ENCODE results near the gene CHMP6. TPM values are rescaled to one million over a fixed set of nuclear protein-coding genes. Genes with fewer than 3 reads are reported as not detected.
"Not testable (repeated sequence)": the region's sequence is repeated elsewhere in the genome, so short reads cannot be mapped to it uniquely, and the experiment has no call there.

The CHMP6 gene
- total RNA-seq, 2 experiments from 2014 or later, result 15.9 to 19.4 TPM

DNA sequence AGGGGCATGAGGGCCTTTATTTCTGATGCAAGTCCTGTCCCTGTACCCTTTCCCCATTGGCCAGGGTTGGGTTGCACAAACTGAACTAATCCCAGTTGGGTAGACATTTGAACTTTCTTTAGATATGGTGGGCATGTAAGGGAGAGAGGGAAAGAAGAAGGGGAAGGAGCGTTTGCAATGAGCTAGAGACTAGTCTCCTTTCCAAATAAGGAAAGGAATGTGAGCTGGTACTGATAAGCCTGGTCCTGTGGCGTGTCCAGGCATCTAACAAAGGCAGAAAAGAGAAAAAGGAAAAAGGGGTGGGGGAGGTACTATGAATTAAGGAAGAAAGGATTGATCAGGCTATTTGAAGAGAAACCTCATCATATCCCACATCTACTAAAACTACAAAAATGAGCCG lies 20.3 kb downstream of the CHMP6 start:
- DNase-seq (no peak), ATAC-seq (no peak)
- intact Hi-C loops (cut with DNase I, micrococcal nuclease), result no loop called here
- Mint-ChIP-seq H3K27ac (no peak overlapping the region), H3K36me3 (ENCODE audit: low read depth) (peaks cover 4% of the 10 kb centered on the region), H3K27me3 (peaks cover 2% of the 10 kb centered on the region), H3K9me3 (ENCODE audit: low read depth) (peaks cover 9% of the 10 kb centered on the region), H3K4me1 (no peaks in the 10 kb centered on the region), H3K4me3 (no peak overlapping the region)
- CTCF ChIA-PET, result interaction anchor here (0.8 to 0.9 kb wide), 3 partner anchors 8 to 23 kb away, joined by 3 read pairs; no protein-coding TSS in a partner anchor
- POLR2A ChIA-PET, result interaction anchor here (0.7 kb wide), 1 partner anchor 64 kb away, joined by 3 read pairs; no protein-coding TSS in a partner anchor

GRCh38 chr17:81012574-81013447 lies 21.2 kb downstream of the CHMP6 start:
- peaks cover 3% of the 10 kb centered on the region for H3K4me1 Mint-ChIP-seq
- H3K27me3 Mint-ChIP-seq, result no peaks in the 10 kb centered on the region
- peaks cover 10% of the 10 kb centered on the region for H3K9me3 Mint-ChIP-seq (ENCODE audit: low read depth)
- intact Hi-C loops (cut with DNase I, micrococcal nuclease), result no loop called here
- CTCF ChIA-PET, result interaction anchor here (0.5 to 0.8 kb wide), 3 partner anchors 11 to 761 kb away, joined by 3 read pairs; no protein-coding TSS in a partner anchor
- H3K4me3 Mint-ChIP-seq, result no peak overlapping the region
- peaks cover 4% of the 10 kb centered on the region for H3K36me3 Mint-ChIP-seq (ENCODE audit: low read depth)
- DNase-seq (no peak), ATAC-seq (no peak)
- H3K27ac Mint-ChIP-seq, result no peak overlapping the region
- POLR2A ChIA-PET, result no interaction called here

DNA sequence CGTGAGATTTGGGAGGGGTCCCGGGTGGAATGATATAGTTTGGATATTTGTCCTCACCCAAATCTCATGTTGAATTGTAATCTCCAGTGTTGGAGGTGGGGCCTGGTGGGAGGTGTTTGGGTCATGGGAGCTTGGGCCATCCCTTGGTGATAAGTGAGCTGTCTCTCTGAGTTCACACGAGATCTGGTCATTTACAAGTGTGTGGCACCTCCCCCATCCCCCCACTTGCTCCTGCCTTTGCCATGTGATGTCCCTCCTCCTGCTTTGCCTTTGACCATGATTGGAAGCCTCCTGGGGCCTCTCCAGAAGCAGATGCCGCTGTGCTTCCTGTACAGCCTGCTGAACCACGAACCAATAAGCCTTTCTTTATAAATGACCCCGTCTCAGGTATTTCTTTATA lies 22.0 kb downstream of the CHMP6 start:
- no peak for ATAC-seq
- intact Hi-C loops (cut with DNase I, micrococcal nuclease), result no loop called here
- ChIA-PET CTCF (interaction anchor here (0.7 kb wide), 1 partner anchor 532 kb away, joined by 3 read pairs; no protein-coding TSS in a partner anchor), POLR2A (no interaction called here)
- Mint-ChIP-seq H3K27ac (no peak overlapping the region), H3K36me3 (ENCODE audit: low read depth) (peaks cover 4% of the 10 kb centered on the region), H3K27me3 (no peaks in the 10 kb centered on the region), H3K4me1 (peaks cover 11% of the 10 kb centered on the region), H3K4me3 (no peak overlapping the region), H3K9me3 (ENCODE audit: low read depth) (peaks cover 10% of the 10 kb centered on the region)
- no peak for DNase-seq

GRCh38 chr17:81015136-81015535 lies 23.5 kb downstream of the CHMP6 start:
- Mint-ChIP-seq H3K36me3 (ENCODE audit: low read depth) (peaks cover 4% of the 10 kb centered on the region), H3K27ac (no peak overlapping the region), H3K27me3 (no peaks in the 10 kb centered on the region), H3K4me1 (peaks cover 17% of the 10 kb centered on the region), H3K4me3 (no peak overlapping the region), H3K9me3 (ENCODE audit: low read depth) (peaks cover 10% of the 10 kb centered on the region)
- ChIA-PET CTCF (interaction anchor here (0.6 to 1.3 kb wide), 4 partner anchors 8 to 83 kb away, joined by 3 to 5 read pairs (median 4); no protein-coding TSS in a partner anchor), POLR2A (no interaction called here)
- intact Hi-C loops (cut with DNase I, micrococcal nuclease), result no loop called here
- no peak for DNase-seq
- no peak for ATAC-seq

- intact Hi-C loops (cut with DNase I, micrococcal nuclease), result no loop called here
- ATAC-seq (no peak), DNase-seq (no peak)
- peak overlapping the region; percentile 5 for H3K27ac Mint-ChIP-seq
- H3K4me3 Mint-ChIP-seq, result no peak overlapping the region
- CTCF ChIA-PET, result no interaction called here
- peaks cover 17% of the 10 kb centered on the region for H3K4me1 Mint-ChIP-seq
- peaks cover 5% of the 10 kb centered on the region for H3K9me3 Mint-ChIP-seq (ENCODE audit: low read depth)
- H3K36me3 Mint-ChIP-seq (ENCODE audit: low read depth), result no peaks in the 10 kb centered on the region
- H3K27me3 Mint-ChIP-seq, result no peaks in the 10 kb centered on the region
- POLR2A ChIA-PET, result no interaction called here
Observed at GRCh38 chr17:81016575-81016974, 24.9 kb downstream of the CHMP6 start.

DNA sequence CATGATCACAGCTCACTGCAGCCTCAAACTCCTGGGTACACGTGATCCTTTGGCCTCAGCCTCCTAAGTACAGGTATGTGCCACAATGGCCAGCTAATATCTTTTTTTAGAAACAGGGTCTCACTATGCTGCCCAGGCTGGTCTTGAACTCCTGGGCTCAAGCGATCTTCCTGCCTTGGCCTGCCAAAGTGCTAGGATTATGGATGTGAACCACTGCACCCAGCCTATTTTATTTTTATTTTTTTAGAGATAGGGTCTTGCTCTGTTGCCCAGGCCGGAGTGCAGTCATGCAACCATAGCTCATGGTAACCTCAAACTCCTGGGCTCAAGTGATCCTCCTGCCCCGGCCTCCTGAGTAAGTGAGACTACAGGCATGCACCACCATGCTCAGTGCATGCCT lies 25.7 kb downstream of the CHMP6 start:
- POLR2A ChIA-PET; intact Hi-C loops (cut with DNase I, micrococcal nuclease); DNase-seq; H3K9me3 Mint-ChIP-seq (ENCODE audit: low read depth); H3K27me3 Mint-ChIP-seq; ATAC-seq; H3K36me3 Mint-ChIP-seq (ENCODE audit: low read depth): not testable (repeated sequence)
- peak overlapping the region; percentile 64 for H3K4me3 Mint-ChIP-seq
- peaks cover 17% of the 10 kb centered on the region for H3K4me1 Mint-ChIP-seq
- CTCF ChIA-PET, result interaction anchor here (0.8 to 1.1 kb wide), 3 partner anchors 8 to 73 kb away, joined by 3 to 4 read pairs (median 3); no protein-coding TSS in a partner anchor
- H3K27ac Mint-ChIP-seq, result peak overlapping the region; percentile 87

DNA sequence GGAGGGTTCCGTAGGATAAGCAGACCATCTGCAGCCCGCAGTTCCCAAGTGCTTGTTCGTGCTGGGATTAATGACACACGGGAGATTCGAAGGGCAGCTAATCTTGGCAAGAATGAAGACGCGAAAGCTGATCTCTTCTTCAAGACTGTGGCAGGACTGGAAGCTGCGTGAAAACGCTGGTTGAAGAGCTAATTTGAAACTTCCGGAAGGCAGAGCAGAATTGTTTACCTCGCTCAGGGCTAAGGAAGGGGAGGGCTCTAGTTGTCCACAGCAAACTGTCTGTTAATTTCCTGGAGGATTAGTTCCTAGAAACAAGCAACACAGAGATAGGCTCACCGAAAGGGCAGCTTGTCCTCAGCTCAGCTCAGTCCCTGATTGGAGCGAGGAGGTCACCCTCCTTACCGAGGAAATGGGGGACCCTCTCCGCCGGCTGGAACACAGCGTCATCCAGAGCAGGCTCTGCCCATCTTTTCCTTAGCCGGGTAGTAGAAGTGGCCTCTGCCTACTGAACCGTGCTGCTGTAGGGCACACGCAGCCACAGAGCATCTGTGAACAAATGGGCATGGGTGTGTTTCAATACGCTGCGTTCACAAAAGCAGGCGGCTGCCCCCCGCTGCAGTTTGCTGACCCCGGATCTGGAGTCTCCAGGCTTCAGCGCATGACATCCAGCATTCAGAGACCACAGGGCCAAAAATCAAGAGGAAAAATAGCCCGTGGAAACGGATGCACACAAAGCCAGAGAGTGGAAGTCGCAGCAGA lies 26.6 kb downstream of the CHMP6 start:
- H3K36me3 Mint-ChIP-seq (ENCODE audit: low read depth), result no peaks in the 10 kb centered on the region
- peak overlapping the region; percentile 87 for H3K27ac Mint-ChIP-seq
- peak overlapping the region; percentile 64 for H3K4me3 Mint-ChIP-seq
- POLR2A ChIA-PET, result interaction anchor here (0.6 to 0.8 kb wide), 2 partner anchors 30 to 153 kb away, joined by 3 to 6 read pairs; no protein-coding TSS in a partner anchor
- peak; percentile 54 for DNase-seq
- H3K4me1 Mint-ChIP-seq, result peaks cover 17% of the 10 kb centered on the region
- peak; percentile 84 for ATAC-seq
- CTCF ChIA-PET, result interaction anchor here (0.7 to 1.1 kb wide), 7 partner anchors 9 to 872 kb away, joined by 3 to 4 read pairs (median 3); no protein-coding TSS in a partner anchor
- intact Hi-C loops (cut with DNase I, micrococcal nuclease), result no loop called here
- peaks cover 5% of the 10 kb centered on the region for H3K9me3 Mint-ChIP-seq (ENCODE audit: low read depth)
- H3K27me3 Mint-ChIP-seq, result no peaks in the 10 kb centered on the region

DNA sequence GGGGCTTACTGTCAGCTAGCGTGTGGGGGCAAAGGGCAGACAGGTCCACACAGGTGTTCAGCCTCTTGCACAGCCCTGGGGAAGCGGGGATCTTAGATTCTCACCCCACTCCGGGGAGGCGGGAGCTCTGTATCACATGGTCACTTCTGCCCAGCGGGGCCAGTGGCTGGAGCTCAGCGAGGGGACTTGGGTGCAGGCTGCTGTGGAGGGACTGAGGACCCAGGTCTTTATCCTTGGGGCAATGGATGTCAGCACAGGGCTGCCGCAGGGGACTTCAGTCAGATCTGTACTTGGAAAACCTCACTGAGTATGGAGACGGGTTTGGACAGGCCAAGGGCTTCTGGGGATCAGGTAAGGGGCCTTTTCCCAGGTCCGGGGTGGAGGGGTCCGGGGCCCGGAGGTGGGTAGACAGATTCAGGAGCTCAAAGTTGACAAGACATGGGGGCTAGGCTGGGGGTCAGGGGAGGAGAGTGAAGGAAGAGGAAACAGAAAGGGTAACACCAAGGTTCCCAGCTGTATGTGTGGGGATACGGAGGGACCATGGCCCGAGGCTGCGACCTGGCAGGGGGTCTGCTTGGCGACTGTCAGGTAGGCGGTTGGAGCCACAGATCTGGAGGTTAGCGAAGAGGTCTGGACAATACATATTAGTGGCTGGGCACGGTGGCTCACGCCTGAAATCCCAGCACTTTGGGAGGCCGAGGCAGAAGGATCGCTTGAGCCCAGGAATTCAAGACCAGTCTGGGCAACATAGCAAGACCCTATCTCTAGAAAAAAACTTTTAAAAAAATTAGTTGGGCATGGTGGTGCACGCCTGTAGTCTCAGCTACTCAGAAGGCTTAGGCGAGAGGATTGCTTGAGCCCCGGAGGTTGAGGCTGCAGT lies 28.2 kb downstream of the CHMP6 start:
- DNase-seq (no peak), ATAC-seq (no peak)
- ChIA-PET POLR2A (interaction anchor here (0.7 kb wide), 1 partner anchor 460 kb away, joined by 5 read pairs; no protein-coding TSS in a partner anchor), CTCF (interaction anchor here (0.7 to 1.2 kb wide), 3 partner anchors 8 to 201 kb away, joined by 3 to 4 read pairs (median 3); no protein-coding TSS in a partner anchor)
- Mint-ChIP-seq H3K4me3 (no peak overlapping the region), H3K36me3 (ENCODE audit: low read depth) (no peaks in the 10 kb centered on the region), H3K27me3 (no peaks in the 10 kb centered on the region), H3K9me3 (ENCODE audit: low read depth) (peaks cover 5% of the 10 kb centered on the region), H3K27ac (no peak overlapping the region), H3K4me1 (peaks cover 20% of the 10 kb centered on the region)
- intact Hi-C loops (cut with DNase I, micrococcal nuclease), result loop anchor here in 1 of 2 experiments (10.0 kb wide), 1 partner anchor 225 kb away; no protein-coding TSS in a partner anchor

DNA sequence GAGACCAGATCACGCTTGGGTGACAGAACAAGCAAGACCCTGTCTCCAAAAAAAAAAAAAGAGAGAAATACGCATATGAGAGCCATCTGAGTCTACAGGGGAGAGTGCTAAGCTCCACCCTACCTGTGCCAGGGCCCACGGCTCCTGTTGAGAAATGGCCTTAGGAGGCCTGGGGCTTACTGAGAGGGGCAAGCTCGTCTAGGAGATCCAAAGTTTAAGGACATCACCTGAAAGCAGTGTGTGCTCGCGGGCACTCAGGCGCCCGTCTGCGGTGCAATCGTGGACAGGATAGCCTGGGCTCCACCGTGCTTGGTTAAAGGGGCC lies 28.8 kb downstream of the CHMP6 start:
- no peaks in the 10 kb centered on the region for H3K36me3 Mint-ChIP-seq (ENCODE audit: low read depth)
- H3K4me3 Mint-ChIP-seq, result no peak overlapping the region
- DNase-seq, result no peak
- ATAC-seq, result no peak
- H3K27me3 Mint-ChIP-seq, result no peaks in the 10 kb centered on the region
- intact Hi-C loops (cut with DNase I, micrococcal nuclease), result loop anchor here in 1 of 2 experiments (10.0 kb wide), 1 partner anchor 224 kb away; no protein-coding TSS in a partner anchor
- H3K4me1 Mint-ChIP-seq, result peaks cover 20% of the 10 kb centered on the region
- ChIA-PET POLR2A (interaction anchor here (0.7 kb wide), 2 partner anchors 54 to 461 kb away, joined by 3 to 5 read pairs; no protein-coding TSS in a partner anchor), CTCF (interaction anchor here (0.6 to 1.2 kb wide), 4 partner anchors 9 to 202 kb away, joined by 3 to 4 read pairs (median 3); no protein-coding TSS in a partner anchor)
- H3K27ac Mint-ChIP-seq, result no peak overlapping the region
- peaks cover 5% of the 10 kb centered on the region for H3K9me3 Mint-ChIP-seq (ENCODE audit: low read depth)

GRCh38 chr17:81020767-81021497 lies 29.3 kb downstream of the CHMP6 start:
- Mint-ChIP-seq H3K27me3 (no peaks in the 10 kb centered on the region), H3K9me3 (ENCODE audit: low read depth) (peaks cover 5% of the 10 kb centered on the region), H3K36me3 (ENCODE audit: low read depth) (no peaks in the 10 kb centered on the region), H3K27ac (no peak overlapping the region), H3K4me3 (no peak overlapping the region), H3K4me1 (peaks cover 20% of the 10 kb centered on the region)
- intact Hi-C loops (cut with DNase I, micrococcal nuclease), result loop anchor here in 1 of 2 experiments (10.0 kb wide), 1 partner anchor 224 kb away; no protein-coding TSS in a partner anchor
- ATAC-seq (no peak), DNase-seq (no peak)
- ChIA-PET POLR2A (interaction anchor here (0.7 kb wide), 1 partner anchor 55 kb away, joined by 3 read pairs; no protein-coding TSS in a partner anchor), CTCF (interaction anchor here (0.6 to 1.1 kb wide), 3 partner anchors 9 to 202 kb away, joined by 3 read pairs; no protein-coding TSS in a partner anchor)
